Colonic mucosa (tissue), 4 donors: ENCODE data around the gene VCPKMT. TPM values are rescaled to one million over a fixed set of nuclear protein-coding genes. Genes with fewer than 3 reads are reported as not detected.

ENCODE experiments used
- DNase-seq: peaks from one replicate; pipeline ENCODE4 v3.0.0-alpha.2; 2020
- H3K27ac ChIP-seq: fragments of 200-600 bp; one replicate; pipeline ENCODE4 v1.8.0; 2021
- H3K27me3 ChIP-seq: fragments of 200-600 bp; one replicate; pipeline ENCODE4 v1.8.0; 2021
- H3K36me3 ChIP-seq: fragments of 200-600 bp; one replicate; pipeline ENCODE4 v1.8.0; 2021
- H3K4me1 ChIP-seq: fragments of 200-600 bp; one replicate; pipeline ENCODE4 v1.8.0; 2021; ENCODE audit warnings: mild to moderate bottlenecking
- H3K4me3 ChIP-seq: fragments of 200-600 bp; one replicate; pipeline ENCODE4 v1.8.0; 2021
- H3K9ac ChIP-seq, 2 donors: one replicate each; pipeline ENCODE4 v1.7.0; 2013; ENCODE audit warnings: control low read depth in 2 of 2, low read depth in 2 of 2, low read length in 2 of 2
- H3K9me3 ChIP-seq: fragments of 200-600 bp; one replicate; pipeline ENCODE4 v1.8.0; 2021
- CTCF ChIP-seq: fragments of 200-600 bp; IDR thresholded peaks from one replicate; pipeline ENCODE4 v1.8.0; 2022; ENCODE audit warnings: antibody characterized with exemption, mild to moderate bottlenecking
- intact Hi-C: fragments of 100-400 bp; cut with DNase I; formaldehyde crosslinking; loops from one replicate; pipeline ENCODE4 v1.14.1; 2022
- total RNA-seq, 2 donors: library from RNA; stranded (reverse); fragmentation: NEBNext Ultra II Directional in 1 of 2; extraction: Animal tissue kit (Norgen Biotek cat#: 25700) in 1 of 2; gene quantifications; one replicate each; pipeline ENCODE4 v1.2.1, GENCODE V29; 2021
- donor health status: healthy.
- donor health status: DM: no; HTN: no; CAD: no.
- donor health status: DM: no; HTN: no; CAD: no.

The VCPKMT gene
- total RNA-seq, 2 donors from 2014 or later: 4.6 to 6.7 TPM

- no peaks in the 10 kb centered on the region for H3K4me1 ChIP-seq
- H3K36me3 ChIP-seq: no peaks in the 10 kb centered on the region
- DNase-seq: no peak
- intact Hi-C loops: no loop called here
- no peak overlapping the region for H3K9ac ChIP-seq
- TF ChIP-seq CTCF: no peak
- no peak overlapping the region for H3K4me3 ChIP-seq
- H3K27me3 ChIP-seq: no peaks in the 10 kb centered on the region
- H3K27ac ChIP-seq: no peak overlapping the region
- no peaks in the 10 kb centered on the region for H3K9me3 ChIP-seq
These were observed 44.0 kb downstream of the VCPKMT start for GRCh38 chr14:50072395-50072794.

- DNase-seq: no peak
- Histone ChIP-seq H3K9ac (no peak overlapping the region), H3K9me3 (no peaks in the 10 kb centered on the region), H3K27ac (no peak overlapping the region), H3K4me3 (no peak overlapping the region), H3K4me1 (no peaks in the 10 kb centered on the region), H3K27me3 (no peaks in the 10 kb centered on the region), H3K36me3 (no peaks in the 10 kb centered on the region)
- intact Hi-C loops: no loop called here
- no peak for TF ChIP-seq CTCF
These were observed 45.4 kb downstream of the VCPKMT start for GRCh38 chr14:50070840-50071548.

- Histone ChIP-seq H3K9me3 (no peaks in the 10 kb centered on the region), H3K27me3 (no peaks in the 10 kb centered on the region), H3K36me3 (no peaks in the 10 kb centered on the region), H3K27ac (no peak overlapping the region), H3K4me3 (no peak overlapping the region), H3K9ac (no peak overlapping the region), H3K4me1 (no peaks in the 10 kb centered on the region)
- no peak for TF ChIP-seq CTCF
- intact Hi-C loops: no loop called here
- no peak for DNase-seq
These were observed 46.1 kb downstream of the VCPKMT start for GRCh38 chr14:50070230-50070629.

- peak overlapping the region; percentile 18 for H3K27ac ChIP-seq
- H3K9me3 ChIP-seq: no peaks in the 10 kb centered on the region
- no peak for TF ChIP-seq CTCF
- no peaks in the 10 kb centered on the region for H3K4me1 ChIP-seq
- no peak overlapping the region for H3K9ac ChIP-seq
- DNase-seq: no peak
- H3K27me3 ChIP-seq: no peaks in the 10 kb centered on the region
- no peaks in the 10 kb centered on the region for H3K36me3 ChIP-seq
- intact Hi-C loops: no loop called here
- H3K4me3 ChIP-seq: no peak overlapping the region
These were observed 47.0 kb downstream of the VCPKMT start for GRCh38 chr14:50069325-50069724.

GRCh38 chr14:50068496-50068895, 47.9 kb downstream of the VCPKMT start:
- no peak overlapping the region for H3K9ac ChIP-seq
- peak overlapping the region; percentile 20 for H3K27ac ChIP-seq
- peak; percentile 22 for DNase-seq
- no peaks in the 10 kb centered on the region for H3K27me3 ChIP-seq
- intact Hi-C loops: no loop called here
- H3K9me3 ChIP-seq: no peaks in the 10 kb centered on the region
- no peaks in the 10 kb centered on the region for H3K36me3 ChIP-seq
- H3K4me1 ChIP-seq: no peaks in the 10 kb centered on the region
- no peak overlapping the region for H3K4me3 ChIP-seq
- no peak for TF ChIP-seq CTCF
